ENCODE results near the gene CLCN6. TPM values are rescaled to one million over a fixed set of nuclear protein-coding genes. Genes with fewer than 3 reads are reported as not detected.

Gene CLCN6
- total and polyA plus RNA-seq, 2 of the 13 experiments (the other 11 are each of a cell fraction or from before 2014, with no cell fraction given), result 14.9 to 19.3 TPM

- TF ChIP-seq, protein P1, sequence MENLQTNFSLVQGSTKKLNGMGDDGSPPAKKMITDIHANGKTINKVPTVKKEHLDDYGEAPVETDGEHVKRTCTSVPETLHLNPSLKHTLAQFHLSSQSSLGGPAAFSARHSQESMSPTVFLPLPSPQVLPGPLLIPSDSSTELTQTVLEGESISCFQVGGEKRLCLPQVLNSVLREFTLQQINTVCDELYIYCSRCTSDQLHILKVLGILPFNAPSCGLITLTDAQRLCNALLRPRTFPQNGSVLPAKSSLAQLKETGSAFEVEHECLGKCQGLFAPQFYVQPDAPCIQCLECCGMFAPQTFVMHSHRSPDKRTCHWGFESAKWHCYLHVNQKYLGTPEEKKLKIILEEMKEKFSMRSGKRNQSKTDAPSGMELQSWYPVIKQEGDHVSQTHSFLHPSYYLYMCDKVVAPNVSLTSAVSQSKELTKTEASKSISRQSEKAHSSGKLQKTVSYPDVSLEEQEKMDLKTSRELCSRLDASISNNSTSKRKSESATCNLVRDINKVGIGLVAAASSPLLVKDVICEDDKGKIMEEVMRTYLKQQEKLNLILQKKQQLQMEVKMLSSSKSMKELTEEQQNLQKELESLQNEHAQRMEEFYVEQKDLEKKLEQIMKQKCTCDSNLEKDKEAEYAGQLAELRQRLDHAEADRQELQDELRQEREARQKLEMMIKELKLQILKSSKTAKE (CRISPR knock-in tag; IDR thresholded peaks at IDR 0.05; ENCODE audit: borderline replicate concordance), result peak; percentile 90
- TF ChIP-seq NFATC3 (CRISPR knock-in tag; IDR thresholded peaks at IDR 0.05) (no peak), KIAA2018 (CRISPR knock-in tag; IDR thresholded peaks at IDR 0.05; ENCODE audit: borderline replicate concordance) (no peak), ZNF616 (CRISPR knock-in tag; IDR thresholded peaks at IDR 0.05; ENCODE audit: low read depth) (no peak), MAZ (IDR thresholded peaks at IDR 0.05; ENCODE audit: borderline replicate concordance, low read depth, low read length) (no peak), MAZ (CRISPR knock-in tag; IDR thresholded peaks at IDR 0.05; ENCODE audit: low read depth) (no peak; the same call in 1 of the 2 replicates)
- TF ChIP-seq, protein P2, sequence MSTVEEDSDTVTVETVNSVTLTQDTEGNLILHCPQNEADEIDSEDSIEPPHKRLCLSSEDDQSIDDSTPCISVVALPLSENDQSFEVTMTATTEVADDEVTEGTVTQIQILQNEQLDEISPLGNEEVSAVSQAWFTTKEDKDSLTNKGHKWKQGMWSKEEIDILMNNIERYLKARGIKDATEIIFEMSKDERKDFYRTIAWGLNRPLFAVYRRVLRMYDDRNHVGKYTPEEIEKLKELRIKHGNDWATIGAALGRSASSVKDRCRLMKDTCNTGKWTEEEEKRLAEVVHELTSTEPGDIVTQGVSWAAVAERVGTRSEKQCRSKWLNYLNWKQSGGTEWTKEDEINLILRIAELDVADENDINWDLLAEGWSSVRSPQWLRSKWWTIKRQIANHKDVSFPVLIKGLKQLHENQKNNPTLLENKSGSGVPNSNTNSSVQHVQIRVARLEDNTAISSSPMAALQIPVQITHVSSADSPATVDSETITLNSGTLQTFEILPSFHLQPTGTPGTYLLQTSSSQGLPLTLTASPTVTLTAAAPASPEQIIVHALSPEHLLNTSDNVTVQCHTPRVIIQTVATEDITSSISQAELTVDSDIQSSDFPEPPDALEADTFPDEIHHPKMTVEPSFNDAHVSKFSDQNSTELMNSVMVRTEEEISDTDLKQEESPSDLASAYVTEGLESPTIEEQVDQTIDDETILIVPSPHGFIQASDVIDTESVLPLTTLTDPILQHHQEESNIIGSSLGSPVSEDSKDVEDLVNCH (CRISPR knock-in tag; IDR thresholded peaks at IDR 0.05), result no peak
- TF ChIP-seq, protein P3, sequence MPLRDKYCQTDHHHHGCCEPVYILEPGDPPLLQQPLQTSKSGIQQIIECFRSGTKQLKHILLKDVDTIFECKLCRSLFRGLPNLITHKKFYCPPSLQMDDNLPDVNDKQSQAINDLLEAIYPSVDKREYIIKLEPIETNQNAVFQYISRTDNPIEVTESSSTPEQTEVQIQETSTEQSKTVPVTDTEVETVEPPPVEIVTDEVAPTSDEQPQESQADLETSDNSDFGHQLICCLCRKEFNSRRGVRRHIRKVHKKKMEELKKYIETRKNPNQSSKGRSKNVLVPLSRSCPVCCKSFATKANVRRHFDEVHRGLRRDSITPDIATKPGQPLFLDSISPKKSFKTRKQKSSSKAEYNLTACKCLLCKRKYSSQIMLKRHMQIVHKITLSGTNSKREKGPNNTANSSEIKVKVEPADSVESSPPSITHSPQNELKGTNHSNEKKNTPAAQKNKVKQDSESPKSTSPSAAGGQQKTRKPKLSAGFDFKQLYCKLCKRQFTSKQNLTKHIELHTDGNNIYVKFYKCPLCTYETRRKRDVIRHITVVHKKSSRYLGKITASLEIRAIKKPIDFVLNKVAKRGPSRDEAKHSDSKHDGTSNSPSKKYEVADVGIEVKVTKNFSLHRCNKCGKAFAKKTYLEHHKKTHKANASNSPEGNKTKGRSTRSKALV (CRISPR knock-in tag; IDR thresholded peaks at IDR 0.05), result peak; percentile 81; the same call in 1 of the 2 replicates
- TF ChIP-seq, protein P4, sequence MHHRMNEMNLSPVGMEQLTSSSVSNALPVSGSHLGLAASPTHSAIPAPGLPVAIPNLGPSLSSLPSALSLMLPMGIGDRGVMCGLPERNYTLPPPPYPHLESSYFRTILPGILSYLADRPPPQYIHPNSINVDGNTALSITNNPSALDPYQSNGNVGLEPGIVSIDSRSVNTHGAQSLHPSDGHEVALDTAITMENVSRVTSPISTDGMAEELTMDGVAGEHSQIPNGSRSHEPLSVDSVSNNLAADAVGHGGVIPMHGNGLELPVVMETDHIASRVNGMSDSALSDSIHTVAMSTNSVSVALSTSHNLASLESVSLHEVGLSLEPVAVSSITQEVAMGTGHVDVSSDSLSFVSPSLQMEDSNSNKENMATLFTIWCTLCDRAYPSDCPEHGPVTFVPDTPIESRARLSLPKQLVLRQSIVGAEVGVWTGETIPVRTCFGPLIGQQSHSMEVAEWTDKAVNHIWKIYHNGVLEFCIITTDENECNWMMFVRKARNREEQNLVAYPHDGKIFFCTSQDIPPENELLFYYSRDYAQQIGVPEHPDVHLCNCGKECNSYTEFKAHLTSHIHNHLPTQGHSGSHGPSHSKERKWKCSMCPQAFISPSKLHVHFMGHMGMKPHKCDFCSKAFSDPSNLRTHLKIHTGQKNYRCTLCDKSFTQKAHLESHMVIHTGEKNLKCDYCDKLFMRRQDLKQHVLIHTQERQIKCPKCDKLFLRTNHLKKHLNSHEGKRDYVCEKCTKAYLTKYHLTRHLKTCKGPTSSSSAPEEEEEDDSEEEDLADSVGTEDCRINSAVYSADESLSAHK (CRISPR knock-in tag; IDR thresholded peaks at IDR 0.05; ENCODE audit: borderline replicate concordance), result no peak
Observed at GRCh38 chr1:11842154-11843041, 36.4 kb downstream of the CLCN6 start (continued).

Measured in HepG2 (cell line).